Duodenal mucosa (tissue), 2 donors: Measurements from ENCODE around the gene ARHGEF11.

Source experiments
- H3K27ac ChIP-seq: one replicate; pipeline ENCODE4 v1.7.0; 2013; ENCODE audit warnings: low read depth, low read length
- H3K27me3 ChIP-seq, 2 donors: one replicate each; pipeline ENCODE4 v1.7.0; 2013; ENCODE audit warnings: low read length in 2 of 2, control low read depth in 1 of 2; ENCODE audit not compliant: insufficient read depth in 2 of 2, control insufficient read depth in 1 of 2
- H3K36me3 ChIP-seq, 2 donors: one replicate each; pipeline ENCODE4 v1.7.0; 2013; ENCODE audit warnings: low read length in 2 of 2, control low read depth in 1 of 2; ENCODE audit not compliant: insufficient read depth in 2 of 2, control insufficient read depth in 1 of 2
- H3K4me1 ChIP-seq, 2 donors: one replicate each; pipeline ENCODE4 v1.7.0; 2013; ENCODE audit warnings: low read length in 2 of 2, control low read depth in 1 of 2; ENCODE audit not compliant: insufficient read depth in 2 of 2, control insufficient read depth in 1 of 2
- H3K4me3 ChIP-seq, 2 donors: one replicate each; pipeline ENCODE4 v1.7.0; 2013; ENCODE audit warnings: low read length in 2 of 2, low read depth in 1 of 2
- H3K9ac ChIP-seq, 2 donors: one replicate each; pipeline ENCODE4 v1.7.0; 2013; ENCODE audit warnings: low read length in 2 of 2, low read depth in 1 of 2
- H3K9me3 ChIP-seq, 2 donors: one replicate each; pipeline ENCODE4 v1.7.0; 2013; ENCODE audit warnings: low read length in 2 of 2, control low read depth in 1 of 2; ENCODE audit not compliant: control insufficient read depth in 1 of 2

ARHGEF11 gene

DNA sequence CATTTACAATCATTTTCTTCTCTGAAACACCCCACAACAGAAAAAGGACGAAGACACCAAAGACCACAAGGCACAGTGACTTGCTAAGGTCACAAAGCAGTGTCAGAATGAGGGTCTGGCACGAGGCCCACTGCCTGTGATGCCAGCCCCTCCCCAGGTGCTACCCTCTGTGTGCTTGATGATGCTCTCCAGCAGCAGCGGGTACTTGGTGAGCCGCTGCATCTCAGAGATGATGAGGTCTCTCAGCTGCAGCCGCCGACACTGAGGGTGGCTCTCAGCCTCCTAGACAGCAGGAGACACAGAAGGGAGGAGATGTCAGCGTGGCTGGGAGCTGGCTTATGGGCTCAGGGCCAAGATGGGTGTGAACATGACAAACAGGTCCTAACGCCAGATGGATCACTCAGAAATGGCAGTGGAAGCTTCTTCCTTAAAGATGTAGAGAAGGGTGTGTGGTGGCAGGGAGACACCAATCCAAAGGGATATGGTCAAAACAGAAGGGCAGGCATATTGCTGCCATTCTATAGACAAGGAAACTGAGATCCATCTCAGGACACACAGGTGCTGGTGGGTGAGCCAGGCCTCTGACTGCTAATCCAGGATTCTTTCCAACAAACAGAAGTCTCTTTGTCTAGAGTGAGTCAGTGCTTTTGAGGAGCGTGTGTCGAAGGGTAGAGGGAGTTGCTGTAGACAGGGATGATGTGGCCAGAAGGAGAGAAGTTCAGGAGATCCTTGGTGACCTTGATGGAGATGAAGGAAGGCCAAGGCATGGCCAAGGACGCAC is 99.5 kb downstream of the ARHGEF11 start:
- Histone ChIP-seq H3K36me3 (peaks cover 63 to 96% of the 10 kb centered on the region in 2 donors), H3K9me3 (no peaks in the 10 kb centered on the region), H3K27ac (no peak overlapping the region), H3K27me3 (no peaks in the 10 kb centered on the region), H3K9ac (no peak overlapping the region), H3K4me1 (no peaks in the 10 kb centered on the region), H3K4me3 (no peak overlapping the region)

DNA sequence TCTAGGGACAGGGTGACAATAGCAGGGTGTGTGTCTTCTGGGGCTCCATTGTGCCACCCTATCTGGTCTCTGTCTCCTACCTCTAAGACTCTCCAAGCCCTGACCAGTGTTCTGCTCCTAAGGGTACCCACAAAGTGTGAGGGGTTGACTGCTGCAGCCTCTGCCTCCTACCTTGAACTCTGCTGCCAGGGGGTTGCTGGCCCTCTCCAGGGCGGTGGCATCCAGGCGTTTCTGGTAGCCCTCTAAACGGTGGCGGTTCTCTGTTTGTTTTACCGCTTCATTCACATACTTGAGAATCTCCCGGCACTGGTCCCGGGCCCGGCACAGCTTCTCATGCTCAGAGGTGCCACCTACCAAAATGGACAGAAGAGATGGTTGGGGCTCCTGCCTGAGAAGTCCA is 100.7 kb downstream of the ARHGEF11 start:
- Histone ChIP-seq H3K9me3 (no peaks in the 10 kb centered on the region), H3K27ac (no peak overlapping the region), H3K4me3 (no peak overlapping the region), H3K9ac (no peak overlapping the region), H3K36me3 (peaks cover 64 to 95% of the 10 kb centered on the region in 2 donors), H3K27me3 (no peaks in the 10 kb centered on the region), H3K4me1 (no peaks in the 10 kb centered on the region)

DNA sequence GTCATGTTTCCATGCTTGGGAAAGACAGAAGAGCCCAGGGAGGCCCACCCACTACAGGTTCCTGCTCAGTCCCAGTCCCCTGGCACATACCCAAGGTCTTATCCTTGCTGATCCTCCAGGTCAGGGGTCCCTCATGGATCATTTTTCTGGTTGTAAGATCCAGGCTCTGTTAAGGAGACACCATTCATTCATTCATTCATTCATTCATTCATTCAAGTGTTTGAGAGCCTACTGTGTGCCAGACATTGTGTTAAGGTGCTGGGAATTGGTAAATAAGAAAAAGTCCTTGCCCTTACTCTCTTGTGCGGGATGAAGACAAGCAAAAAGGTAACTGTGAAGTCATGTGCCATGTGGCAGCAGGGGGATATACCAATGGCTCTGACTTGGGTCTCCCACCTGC is 101.3 kb downstream of the ARHGEF11 start:
- no peak overlapping the region for H3K4me3 ChIP-seq
- no peaks in the 10 kb centered on the region for H3K9me3 ChIP-seq
- no peak overlapping the region for H3K9ac ChIP-seq
- H3K27ac ChIP-seq, result no peak overlapping the region
- peaks cover 64 to 95% of the 10 kb centered on the region in 2 donors for H3K36me3 ChIP-seq
- H3K4me1 ChIP-seq, result no peaks in the 10 kb centered on the region
- no peaks in the 10 kb centered on the region for H3K27me3 ChIP-seq

DNA sequence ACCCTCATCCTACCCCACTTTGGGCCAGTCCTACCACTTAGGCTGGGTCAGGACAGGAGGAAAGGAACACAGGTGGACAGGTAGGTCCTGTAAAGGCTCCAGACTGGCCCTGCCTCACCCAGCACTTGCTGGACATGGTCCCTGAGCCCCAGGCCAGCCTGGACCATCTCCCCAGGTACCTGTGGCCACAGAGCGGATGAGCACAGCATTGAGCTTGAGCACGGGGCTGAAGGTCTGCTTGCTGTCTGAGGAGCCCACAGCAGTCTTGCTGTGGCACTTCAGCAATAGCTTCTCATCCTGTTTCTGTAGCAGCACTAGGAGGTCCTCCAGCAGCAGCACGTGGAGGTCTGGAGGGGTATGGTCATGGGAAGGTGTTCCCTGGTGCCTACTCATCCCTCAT is 101.8 kb downstream of the ARHGEF11 start:
- Histone ChIP-seq H3K4me3 (no peak overlapping the region), H3K9me3 (no peaks in the 10 kb centered on the region), H3K36me3 (peaks cover 61 to 95% of the 10 kb centered on the region in 2 donors), H3K27me3 (no peaks in the 10 kb centered on the region), H3K27ac (no peak overlapping the region), H3K4me1 (no peaks in the 10 kb centered on the region), H3K9ac (no peak overlapping the region)

DNA sequence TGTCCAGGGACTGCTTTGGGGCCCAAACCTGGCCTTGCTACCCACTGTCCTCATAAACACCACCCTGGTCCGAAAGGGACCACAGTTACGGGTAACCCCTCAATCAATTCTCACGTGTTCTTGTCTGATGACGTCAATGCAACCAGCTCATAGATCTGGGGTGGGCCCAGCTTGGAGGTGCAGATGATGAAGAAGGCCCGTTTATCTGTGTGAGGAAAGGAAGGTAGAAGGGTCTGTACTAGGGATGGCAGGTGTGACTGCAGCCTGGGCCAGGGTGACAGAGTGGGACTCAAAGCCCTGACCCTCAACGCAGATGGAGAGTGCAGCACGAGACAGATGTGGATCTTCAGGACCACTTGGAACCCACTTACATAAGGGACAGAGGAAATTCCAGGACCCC is 103.0 kb downstream of the ARHGEF11 start:
- H3K36me3 ChIP-seq, result peaks cover 59 to 95% of the 10 kb centered on the region in 2 donors
- H3K9ac ChIP-seq, result no peak overlapping the region
- H3K9me3 ChIP-seq, result no peaks in the 10 kb centered on the region
- no peaks in the 10 kb centered on the region for H3K27me3 ChIP-seq
- H3K27ac ChIP-seq, result no peak overlapping the region
- no peaks in the 10 kb centered on the region for H3K4me1 ChIP-seq
- no peak overlapping the region for H3K4me3 ChIP-seq

DNA sequence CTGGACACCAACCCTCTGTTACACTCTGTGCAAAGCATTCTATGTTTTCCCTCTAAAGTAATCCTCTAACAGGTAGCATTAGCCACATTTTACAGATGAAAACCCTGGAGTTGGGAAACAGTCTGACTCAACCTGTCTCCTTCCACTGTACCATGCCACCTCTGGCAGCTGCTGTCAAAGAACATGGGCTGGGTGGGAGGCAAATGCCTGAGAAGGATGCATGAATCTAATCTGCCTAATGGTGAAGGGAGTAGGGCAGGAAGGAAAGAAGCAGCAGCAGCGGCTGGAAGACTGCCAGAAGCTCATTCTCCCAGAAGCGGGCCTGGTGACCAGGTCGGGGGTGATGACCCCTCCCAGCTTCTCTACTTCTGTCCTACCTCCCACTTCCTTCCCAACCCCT is 103.4 kb downstream of the ARHGEF11 start:
- no peak overlapping the region for H3K27ac ChIP-seq
- no peaks in the 10 kb centered on the region for H3K9me3 ChIP-seq
- no peaks in the 10 kb centered on the region for H3K4me1 ChIP-seq
- H3K4me3 ChIP-seq, result no peak overlapping the region
- H3K36me3 ChIP-seq, result peaks cover 56 to 95% of the 10 kb centered on the region in 2 donors
- H3K9ac ChIP-seq, result no peak overlapping the region
- H3K27me3 ChIP-seq, result no peaks in the 10 kb centered on the region

DNA sequence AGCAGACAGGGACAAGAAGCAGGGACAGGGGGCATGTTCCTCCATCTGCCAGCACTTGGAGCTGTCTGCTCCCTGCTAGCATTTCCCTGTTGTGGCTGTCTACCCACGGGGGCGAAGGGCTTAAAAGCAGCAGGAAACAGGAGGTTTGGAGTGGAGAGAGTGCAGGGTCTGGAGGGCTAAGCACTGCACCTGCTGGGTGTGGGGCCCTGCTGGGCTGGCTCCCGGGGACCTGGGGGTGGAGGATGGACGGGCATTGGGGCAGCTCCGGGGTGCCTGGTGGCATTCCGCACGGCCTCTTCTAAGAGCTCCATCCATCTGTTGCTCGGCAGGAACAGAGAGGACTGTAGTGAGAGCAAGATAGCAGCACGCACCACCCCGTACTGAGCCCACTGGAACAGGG is 103.9 kb downstream of the ARHGEF11 start:
- H3K4me1 ChIP-seq, result no peaks in the 10 kb centered on the region
- H3K9ac ChIP-seq, result no peak overlapping the region
- no peak overlapping the region for H3K4me3 ChIP-seq
- peaks cover 52 to 95% of the 10 kb centered on the region in 2 donors for H3K36me3 ChIP-seq
- no peaks in the 10 kb centered on the region for H3K27me3 ChIP-seq
- H3K9me3 ChIP-seq, result no peaks in the 10 kb centered on the region
- no peak overlapping the region for H3K27ac ChIP-seq

DNA sequence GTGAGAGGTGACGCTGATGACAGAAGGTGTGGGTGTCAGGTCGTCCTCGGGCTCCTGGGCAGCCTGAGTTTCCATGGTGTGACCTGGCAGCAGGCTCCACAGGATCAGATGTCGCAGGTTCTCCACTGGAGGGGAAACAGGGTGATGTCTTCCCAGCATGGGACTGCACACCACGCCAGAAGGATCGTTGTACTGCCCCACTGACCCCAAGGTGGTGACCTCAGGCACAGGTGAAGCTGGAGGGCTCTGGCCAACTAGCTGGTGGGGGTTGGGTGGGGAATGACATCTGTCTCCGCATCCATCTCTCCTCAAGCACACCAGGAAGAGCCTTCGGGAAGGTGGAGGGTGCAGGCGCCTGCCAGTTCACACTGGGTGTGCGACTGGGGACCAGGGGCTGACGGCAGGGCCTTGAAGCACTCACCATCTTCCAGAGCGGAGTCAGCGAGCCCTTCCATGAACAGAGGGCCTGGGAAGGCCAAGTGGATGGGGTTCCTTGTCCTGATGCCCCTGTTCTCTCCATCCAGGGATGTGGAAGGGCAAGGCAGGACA is 105.7 kb downstream of the ARHGEF11 start:
- Histone ChIP-seq H3K4me1 (no peaks in the 10 kb centered on the region), H3K27ac (no peak overlapping the region), H3K4me3 (no peak overlapping the region), H3K9me3 (no peaks in the 10 kb centered on the region), H3K27me3 (no peaks in the 10 kb centered on the region), H3K9ac (no peak overlapping the region), H3K36me3 (peaks cover 40 to 91% of the 10 kb centered on the region in 2 donors)

DNA sequence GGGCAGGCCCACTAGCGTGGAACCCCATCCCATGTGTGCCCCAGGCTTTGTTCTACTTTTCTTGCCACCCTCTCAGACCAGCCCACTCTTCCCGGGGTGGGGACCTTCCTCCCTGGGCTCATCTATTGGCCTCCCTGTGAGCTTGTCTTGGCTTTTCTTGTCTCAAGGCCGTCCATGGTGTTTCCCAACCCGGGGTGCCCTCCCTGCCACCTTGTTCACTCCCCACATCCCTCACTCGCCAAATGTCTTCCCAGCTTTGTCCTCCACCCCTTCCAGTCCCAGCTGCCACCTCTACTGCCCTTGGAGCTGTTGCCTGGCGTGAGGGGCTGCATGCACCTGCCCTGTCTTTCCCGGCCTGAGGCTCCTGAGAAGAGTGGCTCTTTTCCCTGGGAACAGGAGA is 106.7 kb downstream of the ARHGEF11 start:
- Histone ChIP-seq H3K9me3 (no peaks in the 10 kb centered on the region), H3K27me3 (no peaks in the 10 kb centered on the region), H3K4me1 (no peaks in the 10 kb centered on the region), H3K4me3 (no peak overlapping the region), H3K9ac (no peak overlapping the region), H3K36me3 (peaks cover 29 to 80% of the 10 kb centered on the region in 2 donors), H3K27ac (no peak overlapping the region)

DNA sequence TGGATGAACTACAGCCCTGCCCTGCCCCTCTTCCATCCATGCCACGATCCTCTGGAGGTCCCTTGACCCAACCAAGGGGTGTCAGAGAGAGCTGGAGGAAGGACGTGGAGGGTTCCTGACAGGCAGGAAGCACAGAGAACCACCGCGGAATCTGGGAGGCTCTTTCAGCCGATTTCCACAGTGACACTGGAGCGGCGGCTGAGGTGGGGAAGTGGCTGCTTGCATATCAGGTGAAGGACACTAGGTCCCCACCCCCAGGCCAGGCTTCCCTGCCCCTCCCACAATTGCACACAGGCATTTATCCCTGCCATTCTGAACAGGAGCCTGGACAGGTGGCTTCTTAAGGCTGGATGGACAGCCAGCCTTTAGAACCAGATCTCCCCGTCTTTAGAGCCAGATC is 107.7 kb downstream of the ARHGEF11 start:
- peaks cover 24 to 74% of the 10 kb centered on the region in 2 donors for H3K36me3 ChIP-seq
- H3K9ac ChIP-seq, result no peak overlapping the region
- H3K9me3 ChIP-seq, result no peaks in the 10 kb centered on the region
- H3K27me3 ChIP-seq, result no peaks in the 10 kb centered on the region
- H3K4me3 ChIP-seq, result no peak overlapping the region
- H3K4me1 ChIP-seq, result no peaks in the 10 kb centered on the region
- no peak overlapping the region for H3K27ac ChIP-seq
